ENCODE measurements around the gene NFIA.

DNA sequence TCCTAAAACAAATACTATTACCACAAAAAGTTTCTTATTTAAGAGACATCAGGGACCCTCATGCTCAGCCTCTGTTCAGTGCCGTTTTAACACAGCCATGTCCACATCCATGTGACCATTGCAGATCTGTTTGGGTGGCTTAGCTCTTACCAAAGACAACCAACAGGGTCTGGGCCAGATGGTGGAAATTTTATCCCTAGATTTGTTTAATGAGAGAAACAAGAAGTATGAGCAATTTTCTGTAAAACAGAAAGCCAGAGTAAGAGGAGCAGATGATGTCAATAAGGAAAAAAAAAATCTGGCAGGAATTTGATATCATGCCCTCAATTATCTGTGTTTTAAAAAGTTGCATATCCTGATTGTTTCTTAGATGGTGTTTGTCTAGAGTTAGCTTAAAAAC is 342.7 kb downstream of the NFIA start:
- TF ChIP-seq, protein P1, sequence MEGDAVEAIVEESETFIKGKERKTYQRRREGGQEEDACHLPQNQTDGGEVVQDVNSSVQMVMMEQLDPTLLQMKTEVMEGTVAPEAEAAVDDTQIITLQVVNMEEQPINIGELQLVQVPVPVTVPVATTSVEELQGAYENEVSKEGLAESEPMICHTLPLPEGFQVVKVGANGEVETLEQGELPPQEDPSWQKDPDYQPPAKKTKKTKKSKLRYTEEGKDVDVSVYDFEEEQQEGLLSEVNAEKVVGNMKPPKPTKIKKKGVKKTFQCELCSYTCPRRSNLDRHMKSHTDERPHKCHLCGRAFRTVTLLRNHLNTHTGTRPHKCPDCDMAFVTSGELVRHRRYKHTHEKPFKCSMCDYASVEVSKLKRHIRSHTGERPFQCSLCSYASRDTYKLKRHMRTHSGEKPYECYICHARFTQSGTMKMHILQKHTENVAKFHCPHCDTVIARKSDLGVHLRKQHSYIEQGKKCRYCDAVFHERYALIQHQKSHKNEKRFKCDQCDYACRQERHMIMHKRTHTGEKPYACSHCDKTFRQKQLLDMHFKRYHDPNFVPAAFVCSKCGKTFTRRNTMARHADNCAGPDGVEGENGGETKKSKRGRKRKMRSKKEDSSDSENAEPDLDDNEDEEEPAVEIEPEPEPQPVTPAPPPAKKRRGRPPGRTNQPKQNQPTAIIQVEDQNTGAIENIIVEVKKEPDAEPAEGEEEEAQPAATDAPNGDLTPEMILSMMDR (IDR thresholded peaks at IDR 0.05), result no peak
- TF ChIP-seq, protein P2, sequence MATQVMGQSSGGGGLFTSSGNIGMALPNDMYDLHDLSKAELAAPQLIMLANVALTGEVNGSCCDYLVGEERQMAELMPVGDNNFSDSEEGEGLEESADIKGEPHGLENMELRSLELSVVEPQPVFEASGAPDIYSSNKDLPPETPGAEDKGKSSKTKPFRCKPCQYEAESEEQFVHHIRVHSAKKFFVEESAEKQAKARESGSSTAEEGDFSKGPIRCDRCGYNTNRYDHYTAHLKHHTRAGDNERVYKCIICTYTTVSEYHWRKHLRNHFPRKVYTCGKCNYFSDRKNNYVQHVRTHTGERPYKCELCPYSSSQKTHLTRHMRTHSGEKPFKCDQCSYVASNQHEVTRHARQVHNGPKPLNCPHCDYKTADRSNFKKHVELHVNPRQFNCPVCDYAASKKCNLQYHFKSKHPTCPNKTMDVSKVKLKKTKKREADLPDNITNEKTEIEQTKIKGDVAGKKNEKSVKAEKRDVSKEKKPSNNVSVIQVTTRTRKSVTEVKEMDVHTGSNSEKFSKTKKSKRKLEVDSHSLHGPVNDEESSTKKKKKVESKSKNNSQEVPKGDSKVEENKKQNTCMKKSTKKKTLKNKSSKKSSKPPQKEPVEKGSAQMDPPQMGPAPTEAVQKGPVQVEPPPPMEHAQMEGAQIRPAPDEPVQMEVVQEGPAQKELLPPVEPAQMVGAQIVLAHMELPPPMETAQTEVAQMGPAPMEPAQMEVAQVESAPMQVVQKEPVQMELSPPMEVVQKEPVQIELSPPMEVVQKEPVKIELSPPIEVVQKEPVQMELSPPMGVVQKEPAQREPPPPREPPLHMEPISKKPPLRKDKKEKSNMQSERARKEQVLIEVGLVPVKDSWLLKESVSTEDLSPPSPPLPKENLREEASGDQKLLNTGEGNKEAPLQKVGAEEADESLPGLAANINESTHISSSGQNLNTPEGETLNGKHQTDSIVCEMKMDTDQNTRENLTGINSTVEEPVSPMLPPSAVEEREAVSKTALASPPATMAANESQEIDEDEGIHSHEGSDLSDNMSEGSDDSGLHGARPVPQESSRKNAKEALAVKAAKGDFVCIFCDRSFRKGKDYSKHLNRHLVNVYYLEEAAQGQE (IDR thresholded peaks at IDR 0.05; ENCODE audit: insufficient read depth in 1 of 2, low read depth in 2 of 2, low read length in 1 of 2), result no peak
- no peak for TF ChIP-seq POLR2AphosphoS5 (IDR thresholded peaks at IDR 0.05; ENCODE audit: low read depth, low read length)

Measured in Panc1 (cell line).